H9 (cell line): Measurements from ENCODE around the gene LUZP2. TPM values are rescaled to one million over a fixed set of nuclear protein-coding genes. Genes with fewer than 3 reads are reported as not detected.

Experiments used
- DNase-seq: peaks from one replicate; pipeline ENCODE4 v3.0.0-alpha.2; 2017
- H2AFZ ChIP-seq: one replicate; pipeline ENCODE4 v1.6.1; 2013; ENCODE audit warnings: mild to moderate bottlenecking, low read length, control low read depth, moderate library complexity
- H2AK5ac ChIP-seq: 2 replicates; pipeline ENCODE4 v1.6.1; 2013; ENCODE audit warnings: low read length, control low read depth, mixed read lengths; ENCODE audit not compliant: insufficient read length
- H2BK120ac ChIP-seq: one replicate; pipeline ENCODE4 v1.6.1; 2013; ENCODE audit warnings: low read depth, mild to moderate bottlenecking, low read length, control low read depth, inconsistent platforms; ENCODE audit not compliant: poor library complexity, severe bottlenecking
- H2BK12ac ChIP-seq: 2 replicates; pipeline ENCODE4 v1.6.1; 2013; ENCODE audit warnings: low read length, control low read depth, mixed read lengths, low read depth; ENCODE audit not compliant: insufficient read length
- H2BK15ac ChIP-seq: 2 replicates; pipeline ENCODE4 v1.6.1; 2013; ENCODE audit warnings: low read depth, low read length, control low read depth
- H2BK20ac ChIP-seq: one replicate; pipeline ENCODE4 v1.6.1; 2013; ENCODE audit warnings: low read depth, mild to moderate bottlenecking, low read length, control low read depth, inconsistent platforms; ENCODE audit not compliant: poor library complexity, severe bottlenecking
- H2BK5ac ChIP-seq: 2 replicates; pipeline ENCODE4 v1.6.1; 2013; ENCODE audit warnings: low read length, control low read depth, mixed read lengths; ENCODE audit not compliant: insufficient read length
- H3K14ac ChIP-seq: 2 replicates; pipeline ENCODE4 v1.6.1; 2013; ENCODE audit warnings: low read length, control low read depth; ENCODE audit not compliant: insufficient read depth
- H3K18ac ChIP-seq: 2 replicates; pipeline ENCODE4 v1.6.1; 2013; ENCODE audit warnings: low read depth, mild to moderate bottlenecking, mixed read lengths, low read length, control low read depth; ENCODE audit not compliant: insufficient read length
- H3K23ac ChIP-seq: 2 replicates; pipeline ENCODE4 v1.6.1; 2013; ENCODE audit warnings: low read length, control low read depth, mixed read lengths, low read depth; ENCODE audit not compliant: insufficient read length
- H3K23me2 ChIP-seq: 2 replicates; pipeline ENCODE4 v1.6.1; 2013; ENCODE audit warnings: low read depth, mild to moderate bottlenecking, mixed read lengths, low read length, control low read depth; ENCODE audit not compliant: insufficient read length, poor library complexity, severe bottlenecking
- H3K27ac ChIP-seq: 2 replicates; pipeline ENCODE4 v1.5.1; 2013; ENCODE audit warnings: low read length, control low read depth, mixed read lengths, low read depth; ENCODE audit not compliant: insufficient read length
- H3K27me3 ChIP-seq: 2 replicates; pipeline ENCODE4 v1.6.1; 2013; ENCODE audit warnings: low read length, control low read depth, inconsistent platforms; ENCODE audit not compliant: insufficient read depth
- H3K4ac ChIP-seq: 2 replicates; pipeline ENCODE4 v1.6.1; 2013; ENCODE audit warnings: low read depth, mild to moderate bottlenecking, control low read depth, inconsistent platforms, low read length, moderate library complexity
- H3K4me1 ChIP-seq: 2 replicates; pipeline ENCODE4 v1.6.1; 2013; ENCODE audit warnings: low read length, control low read depth, inconsistent platforms; ENCODE audit not compliant: insufficient read depth
- H3K4me2 ChIP-seq: 2 replicates; pipeline ENCODE4 v1.6.1; 2013; ENCODE audit warnings: low read length, control low read depth, mixed read lengths; ENCODE audit not compliant: insufficient read length, insufficient read depth
- H3K56ac ChIP-seq: 2 replicates; pipeline ENCODE4 v1.6.1; 2013; ENCODE audit warnings: low read depth, mild to moderate bottlenecking, mixed read lengths, low read length, control low read depth; ENCODE audit not compliant: insufficient read length
- H3K79me1 ChIP-seq: 2 replicates; pipeline ENCODE4 v1.6.1; 2013; ENCODE audit warnings: low read depth, mild to moderate bottlenecking, moderate library complexity, low read length, control low read depth, inconsistent platforms; ENCODE audit not compliant: insufficient read depth, poor library complexity, severe bottlenecking
- H3K79me2 ChIP-seq: 2 replicates; pipeline ENCODE4 v1.6.1; 2013; ENCODE audit warnings: low read length, control low read depth, inconsistent platforms; ENCODE audit not compliant: insufficient read depth
- H3K9ac ChIP-seq: 2 replicates; pipeline ENCODE4 v1.6.1; 2013; ENCODE audit warnings: low read length, control low read depth, mixed read lengths; ENCODE audit not compliant: insufficient read length; ENCODE audit errors: extremely low read depth
- H3K9me3 ChIP-seq: one replicate; pipeline ENCODE4 v1.6.1; 2013; ENCODE audit warnings: low read depth, low read length, inconsistent platforms; ENCODE audit not compliant: control insufficient read depth
- H3T11ph ChIP-seq: one replicate; pipeline ENCODE4 v1.6.1; 2013; ENCODE audit warnings: mild to moderate bottlenecking, low read length, control low read depth, inconsistent platforms
- H4K20me1 ChIP-seq: one replicate; pipeline ENCODE4 v1.6.1; 2013; ENCODE audit not compliant: control insufficient read depth, insufficient read length, insufficient read depth
- H4K5ac ChIP-seq: 2 replicates; pipeline ENCODE4 v1.6.1; 2013; ENCODE audit warnings: low read depth, mild to moderate bottlenecking, mixed read lengths, low read length, control low read depth; ENCODE audit not compliant: insufficient read length
- H4K8ac ChIP-seq: replicated peaks from 2 replicates; pipeline ENCODE4 v1.6.1; 2013; ENCODE audit warnings: low read length, control low read depth, mixed read lengths, low read depth; ENCODE audit not compliant: insufficient read length
- H4K91ac ChIP-seq: 2 replicates; pipeline ENCODE4 v1.6.1; 2013; ENCODE audit warnings: low read depth, mild to moderate bottlenecking, moderate library complexity, mixed read lengths, low read length, control low read depth; ENCODE audit not compliant: insufficient read length
- H3K27ac Mint-ChIP-seq, 3 experiments: 2 replicates in 2 of 3; 3 replicates in 1 of 3; pipeline ENCODE4 v1.8.0; 2020 to 2021; ENCODE audit warnings: mixed read lengths in 3 of 3, mild to moderate bottlenecking in 1 of 3, moderate library complexity in 1 of 3
- H3K27me3 Mint-ChIP-seq: 2 replicates; pipeline ENCODE4 v1.8.0; 2021; ENCODE audit warnings: low read depth, mild to moderate bottlenecking, moderate library complexity, mixed read lengths
- H3K36me3 Mint-ChIP-seq, 3 experiments: 2 replicates in 2 of 3; 3 replicates in 1 of 3; pipeline ENCODE4 v1.8.0; 2020 to 2021; ENCODE audit warnings: low read depth in 3 of 3, mixed read lengths in 3 of 3; ENCODE audit not compliant: insufficient read depth in 1 of 3
- H3K4me1 Mint-ChIP-seq, 2 experiments: 2 replicates each; pipeline ENCODE4 v1.8.0; 2020; ENCODE audit warnings: mixed read lengths in 2 of 2
- H3K4me3 Mint-ChIP-seq, 2 experiments: 2 replicates in 1 of 2; 3 replicates in 1 of 2; pipeline ENCODE4 v1.8.0; 2020 to 2021; ENCODE audit warnings: mild to moderate bottlenecking in 2 of 2, mixed read lengths in 2 of 2, moderate library complexity in 1 of 2
- H3K9me3 Mint-ChIP-seq, 2 experiments: 2 replicates in 1 of 2; 3 replicates in 1 of 2; pipeline ENCODE4 v1.8.0; 2020; ENCODE audit warnings: mild to moderate bottlenecking in 2 of 2, mixed read lengths in 2 of 2, moderate library complexity in 1 of 2
- CTCF ChIP-seq: fragments of 200-600 bp; sonication (generic); conservative IDR thresholded peaks from 3 replicates; pipeline ENCODE4 v1.8.0; 2021; ENCODE audit warnings: antibody characterized with exemption, mild to moderate bottlenecking
- WGBS: extraction: QIAGEN DNeasy Blood & Tissue Kit; methylation state at CpG from one replicate; pipeline ENCODE4 v1.1.7; 2013; ENCODE audit warnings: missing lambda C conversion rate, low lambda C conversion rate, mixed read lengths; ENCODE audit not compliant: insufficient read length; ENCODE audit errors: extremely low coverage; 5-methylcytosine and 5-hydroxymethylcytosine counted together
- total RNA-seq: library from RNA; stranded (reverse); gene quantifications from 2 replicates; pipeline ENCODE4 v1.2.1, GENCODE V29; 2021

The LUZP2 gene
- total RNA-seq, 1 experiment from 2014 or later = 25.4 TPM

- H4K91ac ChIP-seq = no peak overlapping the region
- H2BK5ac ChIP-seq = no peak overlapping the region
- H4K20me1 ChIP-seq = no peaks in the 10 kb centered on the region
- no peak overlapping the region for H2AK5ac ChIP-seq
- H2BK20ac ChIP-seq = no peak overlapping the region
- no peak overlapping the region for H2AFZ ChIP-seq
- DNase-seq = no peak
- H3K4me3 Mint-ChIP-seq = no peak overlapping the region
- H3K18ac ChIP-seq = no peak overlapping the region
- H3K36me3 Mint-ChIP-seq = no peaks in the 10 kb centered on the region
- H2BK12ac ChIP-seq = no peak overlapping the region
- no peaks in the 10 kb centered on the region for H3K79me2 ChIP-seq
- no peak overlapping the region for H2BK15ac ChIP-seq
- H3T11ph ChIP-seq = no peak overlapping the region
- H3K14ac ChIP-seq = no peak overlapping the region
- no peak overlapping the region for H4K5ac ChIP-seq
- H3K4ac ChIP-seq = no peak overlapping the region
- H3K79me1 ChIP-seq = no peaks in the 10 kb centered on the region
- H3K27me3 ChIP-seq = no peaks in the 10 kb centered on the region
- H3K27me3 Mint-ChIP-seq = no peaks in the 10 kb centered on the region
- no peak for TF ChIP-seq CTCF
- H3K9me3 ChIP-seq = no peaks in the 10 kb centered on the region
- H3K4me2 ChIP-seq = no peak overlapping the region
- H3K4me1 Mint-ChIP-seq = peaks cover 6 to 7% of the 10 kb centered on the region in 2 experiments; a peak in 3 of 4 replicates
- no peak overlapping the region for H3K23ac ChIP-seq
- H2BK120ac ChIP-seq = no peak overlapping the region
- H3K9me3 Mint-ChIP-seq = no peaks in the 10 kb centered on the region; a peak in 1 of 5 replicates
- no CpG with 5 or more reads among the region's 2 CpGs for WGBS
- no peak overlapping the region for H4K8ac ChIP-seq
- H3K4me1 ChIP-seq = no peaks in the 10 kb centered on the region
- H3K27ac Mint-ChIP-seq = no peak overlapping the region
- no peak overlapping the region for H3K56ac ChIP-seq
- H3K23me2 ChIP-seq = no peaks in the 10 kb centered on the region
- no peak overlapping the region for H3K27ac ChIP-seq
- H3K9ac ChIP-seq = no peak overlapping the region
These were observed 406.7 kb downstream of the LUZP2 start for GRCh38 chr11:24903555-24903954.
